GM18526 (cell line): Measurements from ENCODE around the gene PARP4.
A peak's percentile ranks its signal among the peaks of the same experiment; 100 is the strongest.

Experiments
- POLR2A ChIP-seq: IDR thresholded peaks from 3 replicates; pipeline ENCODE4 v1.6.1; 2011; ENCODE audit not compliant: insufficient read length; ENCODE audit errors: extremely low read depth

The PARP4 gene

GRCh38 chr13:24512197-24512907 lies at the start of gene PARP4:
Gene PARP4, minus strand, starts transcription at chr13:24512778. Its CDS starts 9,002 bp downstream, at chr13:24503776.
- peak; percentile 92 for TF ChIP-seq POLR2A

- no peak for TF ChIP-seq POLR2A
Measured at GRCh38 chr13:24557081-24557480, 44.5 kb upstream of the PARP4 start.

GRCh38 chr13:24541127-24541475 lies 28.5 kb upstream of the PARP4 start:
- TF ChIP-seq POLR2A = no peak

DNA sequence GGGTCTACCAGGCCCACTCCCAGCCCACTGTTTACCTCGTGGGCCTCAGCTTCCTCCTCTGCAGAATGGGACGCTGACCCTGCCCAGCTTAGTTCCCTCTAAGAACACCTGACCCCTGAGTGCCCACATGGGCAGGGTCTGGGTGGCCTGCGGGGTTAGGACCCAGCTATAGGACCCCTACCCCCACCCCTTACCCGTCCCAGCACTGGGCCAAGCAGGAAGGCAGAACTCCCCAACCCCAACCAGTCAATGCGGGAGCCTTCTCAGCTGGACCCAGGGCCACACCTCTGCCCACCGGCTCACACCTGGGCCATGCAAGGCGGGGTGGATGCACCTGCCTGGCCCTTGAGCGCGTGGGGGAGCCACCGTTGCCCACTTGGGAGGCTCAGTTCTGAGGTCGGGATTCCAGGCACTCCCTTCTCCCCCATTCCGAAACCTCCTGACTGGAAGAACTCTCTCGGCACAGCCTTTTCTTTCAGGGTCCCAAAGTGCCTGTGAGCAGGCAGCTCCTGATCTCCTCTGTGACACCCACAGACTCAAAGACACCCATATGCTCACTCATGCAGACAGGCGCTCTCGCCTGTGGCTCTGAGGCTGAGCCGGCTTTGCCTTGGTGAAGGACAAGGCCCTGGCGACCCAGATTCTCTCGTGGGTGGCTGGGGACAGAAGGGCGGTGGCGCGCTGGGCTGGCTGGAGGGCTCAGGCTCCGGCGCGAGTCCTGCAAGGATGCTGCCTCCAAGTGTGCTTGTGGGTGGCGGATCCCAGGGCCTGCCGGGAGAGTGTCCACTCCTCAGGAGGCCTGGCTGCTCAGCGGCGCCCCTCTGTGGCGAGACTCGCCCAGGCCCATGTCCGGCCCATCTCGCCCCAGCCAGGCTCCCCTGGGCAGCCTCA lies 27.9 kb upstream of the PARP4 start:
- TF ChIP-seq POLR2A = no peak

DNA sequence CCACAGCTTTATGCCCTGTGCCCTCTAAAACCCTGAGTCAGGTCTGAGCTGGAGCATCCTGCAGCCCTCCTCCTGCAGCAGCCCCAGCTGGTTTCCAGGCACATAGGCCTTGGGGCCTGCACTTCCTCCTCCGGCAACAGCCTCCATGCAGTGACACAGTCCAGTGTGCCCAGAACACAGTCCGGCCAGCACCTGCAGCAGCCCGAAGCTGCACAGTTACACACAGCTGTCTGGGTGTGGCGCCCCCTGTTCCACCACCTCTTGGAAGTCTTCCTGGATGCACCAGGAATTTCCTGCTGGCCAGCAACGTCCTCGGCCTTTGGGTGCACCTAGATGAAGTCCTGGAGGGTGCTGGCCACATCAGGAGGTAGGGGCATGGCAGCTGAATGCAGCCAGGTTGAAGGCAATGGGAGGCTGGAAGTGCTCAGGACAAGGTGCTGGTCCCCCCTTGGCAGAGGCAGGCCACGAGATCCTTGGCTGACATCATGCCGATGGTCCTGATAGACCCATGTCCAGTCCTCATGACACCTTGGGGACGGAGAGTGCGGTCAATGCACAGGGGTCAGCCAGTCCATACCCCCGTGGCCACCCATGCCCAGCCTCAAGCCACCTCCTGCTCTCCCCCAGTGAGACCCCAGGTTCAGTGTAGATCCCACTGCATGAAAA lies 27.1 kb upstream of the PARP4 start:
- TF ChIP-seq POLR2A = no peak

GRCh38 chr13:24529478-24529877 lies 16.9 kb upstream of the PARP4 start:
- TF ChIP-seq POLR2A = no peak

DNA sequence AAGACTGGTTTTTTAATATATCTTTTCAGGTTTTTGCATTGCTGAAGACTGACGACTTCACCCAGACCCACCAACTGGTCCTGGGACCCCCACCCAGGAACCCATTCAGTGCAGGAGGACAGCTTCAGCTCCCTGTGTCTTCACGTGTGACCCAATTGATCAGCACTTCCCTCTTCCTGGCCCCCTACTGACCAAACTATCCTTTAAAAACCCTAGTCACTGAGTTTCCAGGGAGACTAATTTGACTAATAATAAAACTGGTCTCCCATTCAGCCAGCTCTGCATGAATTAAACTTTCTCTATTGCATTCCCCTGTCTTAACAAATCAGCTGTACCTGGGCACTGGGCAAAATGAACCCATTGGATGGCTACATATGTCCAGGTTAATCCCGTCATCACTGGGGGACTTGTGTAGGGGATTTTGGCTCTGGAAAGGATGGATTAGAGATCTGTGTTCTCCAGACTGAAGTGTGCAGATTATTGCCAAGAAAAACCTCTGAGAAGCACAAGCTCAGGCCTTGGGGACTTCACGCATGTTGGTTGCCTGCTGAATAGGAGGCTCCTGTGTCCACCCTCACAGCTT lies 16.3 kb upstream of the PARP4 start:
- no peak for TF ChIP-seq POLR2A

DNA sequence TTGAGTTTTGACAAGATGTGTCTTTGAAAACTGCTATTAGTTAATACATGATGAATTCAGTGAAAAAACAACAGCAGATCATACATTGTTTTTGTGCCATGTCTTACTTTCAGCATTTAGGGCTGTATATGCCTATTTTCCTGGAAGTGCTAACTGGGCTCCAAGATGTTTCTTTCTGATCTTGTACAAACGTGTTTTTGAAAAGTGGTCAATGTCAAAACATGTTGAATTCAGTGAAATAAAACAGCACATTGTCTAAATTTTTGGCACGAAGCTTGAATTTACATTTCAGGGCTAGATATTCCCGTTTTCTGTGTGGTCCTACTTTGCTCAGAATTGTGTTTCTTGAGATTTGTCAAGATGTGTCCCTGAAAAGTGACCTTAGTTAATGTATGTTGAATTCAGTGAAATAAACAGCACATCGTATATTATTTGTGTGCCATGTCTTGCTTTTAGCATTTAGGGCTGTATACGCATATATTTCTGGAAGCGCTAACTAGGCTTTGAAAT lies 14.7 kb upstream of the PARP4 start:
- TF ChIP-seq POLR2A = no peak

DNA sequence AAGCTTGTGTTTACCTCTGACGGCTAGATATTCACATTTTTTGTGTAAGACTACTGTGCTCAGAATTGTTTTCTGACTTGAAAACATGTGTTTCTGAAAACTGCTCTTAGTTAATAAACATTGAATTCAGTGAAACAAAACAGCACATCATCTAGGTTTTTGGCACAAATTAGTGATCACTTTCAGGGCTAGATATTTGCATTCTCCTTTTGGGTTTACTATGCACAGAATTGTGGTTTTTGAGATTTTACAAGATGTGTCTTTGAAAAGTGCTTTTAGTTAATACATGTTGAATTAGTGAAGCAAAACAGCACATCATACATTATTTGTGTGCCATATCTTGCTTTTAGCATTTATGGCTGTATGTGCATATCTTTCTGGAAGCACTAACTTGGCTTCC lies 8.2 kb upstream of the PARP4 start:
- TF ChIP-seq POLR2A = no peak

DNA sequence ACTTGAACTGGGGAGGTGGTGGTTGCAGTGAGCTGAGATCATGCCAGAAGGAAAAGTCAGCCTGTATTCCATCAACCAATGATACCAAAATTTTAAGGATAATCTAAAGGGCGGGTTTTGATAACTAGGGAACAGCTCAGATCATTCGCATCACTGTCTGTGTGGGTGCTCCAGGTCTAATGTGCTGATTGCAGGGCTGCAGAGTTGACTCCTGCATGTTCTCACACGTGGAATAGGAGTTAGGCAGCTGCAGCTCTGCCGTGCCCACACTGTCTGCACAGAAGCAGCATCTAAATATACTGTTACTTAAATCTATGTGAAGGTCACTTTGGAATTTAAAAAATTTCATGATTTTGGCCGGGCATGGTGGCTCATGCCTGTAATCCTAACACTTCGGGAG lies 4.3 kb upstream of the PARP4 start:
- no peak for TF ChIP-seq POLR2A

DNA sequence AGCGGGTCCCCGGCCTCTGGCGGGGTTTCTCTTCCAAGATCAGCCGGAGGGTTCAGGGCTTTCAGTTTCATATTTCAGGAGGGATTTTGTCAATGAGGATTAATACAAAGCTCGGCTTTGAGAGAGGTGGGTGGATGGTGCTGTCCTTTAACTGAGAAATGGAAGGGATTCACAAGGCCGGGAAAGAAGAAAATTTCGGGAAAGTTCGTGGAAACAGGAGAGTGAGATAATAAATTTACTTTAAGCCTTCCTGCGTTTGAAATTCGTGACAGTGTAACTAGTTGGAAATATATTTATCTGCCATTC lies 283 bp upstream of the PARP4 start:
- TF ChIP-seq POLR2A = peak; percentile 17

DNA sequence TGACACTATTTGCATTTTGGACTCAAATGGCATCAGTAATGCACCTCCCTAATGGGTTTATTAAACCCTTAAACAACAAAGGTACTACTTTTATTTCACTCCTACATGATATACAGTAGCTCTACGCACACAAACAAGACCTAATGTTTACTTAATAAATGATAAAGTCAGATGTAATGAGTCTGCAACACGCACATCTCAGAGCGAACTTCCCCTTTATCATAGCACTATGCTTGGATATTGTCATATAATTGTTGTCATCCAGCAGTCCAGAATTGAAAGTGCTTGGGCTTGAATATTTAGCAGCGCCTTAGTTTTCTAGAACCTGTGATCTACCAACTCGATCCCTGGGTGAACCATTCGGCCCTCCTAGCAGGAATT lies 772 bp downstream of the PARP4 start:
- no peak for TF ChIP-seq POLR2A

DNA sequence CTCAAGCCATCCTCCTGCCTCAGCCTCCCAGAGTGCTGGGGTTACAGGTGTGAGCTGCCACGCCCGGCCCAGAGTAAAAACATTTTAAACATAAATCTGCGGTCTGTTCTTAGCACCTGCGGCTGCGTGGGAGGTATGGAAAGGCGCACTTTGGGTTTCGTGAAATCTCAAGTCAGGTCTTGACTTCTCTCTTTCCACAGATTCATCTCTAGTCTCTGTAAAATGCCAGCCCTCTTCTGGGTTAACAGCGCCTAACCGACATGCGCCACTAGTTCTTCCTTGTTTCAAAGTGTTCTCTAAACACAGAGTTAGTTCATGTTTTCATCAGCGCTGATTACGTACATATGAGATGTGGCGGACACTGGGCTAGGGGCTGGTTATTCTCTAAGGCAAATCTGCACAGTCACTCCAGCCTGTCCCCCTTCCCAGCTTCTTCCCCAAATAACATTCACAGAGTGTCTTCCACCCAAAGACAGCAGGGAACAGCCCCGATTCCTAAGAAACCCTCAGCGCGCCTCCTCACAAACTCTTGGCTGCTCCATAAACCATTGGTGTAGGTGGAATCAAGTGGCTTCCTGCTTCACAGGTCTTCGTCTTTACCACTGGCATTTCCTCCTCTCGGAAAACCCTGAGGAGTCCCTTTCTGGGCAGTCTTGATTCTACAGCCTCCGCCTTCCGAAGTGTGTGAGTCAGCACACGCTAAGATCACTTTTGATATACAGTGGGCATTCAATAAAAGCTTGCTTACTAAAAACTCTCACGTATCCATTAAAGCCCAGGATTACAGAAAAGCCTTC lies 1.4 kb downstream of the PARP4 start:
- no peak for TF ChIP-seq POLR2A

- no peak for TF ChIP-seq POLR2A
Measured at GRCh38 chr13:24506698-24507335, 5.8 kb downstream of the PARP4 start.
